H1 (cell line): Measurements from ENCODE around the gene KCNQ1. TPM values are rescaled to one million over a fixed set of nuclear protein-coding genes. Genes with fewer than 3 reads are reported as not detected.

Source experiments
- CTCF ChIA-PET: fragments of 300-600 bp; sonication (Branson Sonifier 250); formaldehyde crosslinking; loops from one replicate; lab custom pipeline; 2021; ENCODE audit not compliant: partially characterized antibody; lab: Charles Lee
- POLR2A ChIA-PET: fragments of 300-600 bp; sonication (Branson Sonifier 250); formaldehyde crosslinking; loops from one replicate; lab custom pipeline; 2021; ENCODE audit warnings: inconsistent platforms; ENCODE audit not compliant: partially characterized antibody; lab: Charles Lee
- DNase-seq, 2 experiments: peaks; one replicate each; pipeline versions ENCODE4 v3.0.0 to v3.0.0-alpha.2; 2010 to 2022; ENCODE audit warnings: low spot score in 2 of 2, low read depth in 1 of 2, mixed read lengths in 1 of 2
- FAIRE-seq: peaks from 2 replicates; lab custom pipeline; 2011; peaks lifted over from hg19 to GRCh38; lab: Jason Lieb, UNC
- H2AFZ ChIP-seq: 2 replicates; pipeline ENCODE4 v1.8.1; 2012; ENCODE audit warnings: low read length, inconsistent platforms
- H2AK5ac ChIP-seq: 2 replicates; pipeline ENCODE4 v1.6.1; 2013; ENCODE audit warnings: low read depth, low read length
- H2BK120ac ChIP-seq: replicated peaks from 2 replicates; pipeline ENCODE3; 2013; ENCODE audit warnings: low read depth, low read length, inconsistent platforms
- H2BK12ac ChIP-seq: 2 replicates; pipeline ENCODE4 v1.6.1; 2013; ENCODE audit warnings: low read depth, low read length
- H2BK15ac ChIP-seq: 2 replicates; pipeline ENCODE4 v1.6.1; 2013; ENCODE audit warnings: low read length
- H2BK20ac ChIP-seq: 2 replicates; pipeline ENCODE4 v1.6.1; 2013; ENCODE audit warnings: low read length
- H2BK5ac ChIP-seq: 2 replicates; pipeline ENCODE4 v1.6.1; 2013; ENCODE audit warnings: low read depth, low read length
- H3K14ac ChIP-seq: 2 replicates; pipeline ENCODE4 v1.6.1; 2013; ENCODE audit warnings: inconsistent platforms; ENCODE audit not compliant: insufficient read length
- H3K18ac ChIP-seq: 2 replicates; pipeline ENCODE4 v1.6.1; 2013; ENCODE audit warnings: low read length; ENCODE audit errors: extremely low read depth
- H3K23ac ChIP-seq: 2 replicates; pipeline ENCODE4 v1.6.1; 2013; ENCODE audit warnings: inconsistent platforms; ENCODE audit not compliant: insufficient read length
- H3K23me2 ChIP-seq: 2 replicates; pipeline ENCODE4 v1.6.1; 2013; ENCODE audit warnings: low read depth, low read length
- H3K27ac ChIP-seq: 2 replicates; pipeline ENCODE4 v1.6.1; 2011; ENCODE audit warnings: low read depth, low read length, inconsistent platforms
- H3K27me3 ChIP-seq, 4 experiments: replicated peaks in 1 of 4; 1 replicate in 1 of 4; 2 replicates in 3 of 4; pipeline versions ENCODE4 v1.6.1 to v1.8.1; 2011 to 2013; ENCODE audit warnings: low read length in 3 of 4, mild to moderate bottlenecking in 3 of 4, inconsistent platforms in 2 of 4, mixed read lengths in 2 of 4, moderate library complexity in 1 of 4; ENCODE audit not compliant: control insufficient read depth in 3 of 4, insufficient read depth in 3 of 4; ENCODE audit errors: extremely low read depth in 1 of 4
- H3K36me3 ChIP-seq, 4 experiments: 2 replicates each; pipeline versions ENCODE4 v1.6.1 to v1.8.1; 2011 to 2013; ENCODE audit warnings: mild to moderate bottlenecking in 4 of 4, low read length in 3 of 4, moderate library complexity in 2 of 4, control low read depth in 1 of 4, inconsistent platforms in 1 of 4; ENCODE audit not compliant: insufficient read depth in 4 of 4, control insufficient read depth in 2 of 4
- H3K4ac ChIP-seq: replicated peaks from 2 replicates; pipeline ENCODE3; 2013; ENCODE audit warnings: low read length, low read depth, mixed read lengths, inconsistent platforms; ENCODE audit not compliant: insufficient read length
- H3K4me1 ChIP-seq, 4 experiments: replicated peaks in 1 of 4; 1 replicate in 1 of 4; 2 replicates in 3 of 4; pipeline versions ENCODE4 v1.6.1 to v1.8.1; 2011 to 2013; ENCODE audit warnings: low read length in 3 of 4, inconsistent platforms in 2 of 4, mixed read lengths in 1 of 4; ENCODE audit not compliant: insufficient read depth in 4 of 4, control insufficient read depth in 3 of 4
- H3K4me2 ChIP-seq, 2 experiments: 2 replicates each; pipeline versions ENCODE4 v1.6.1 to v1.8.1; 2011 to 2013; ENCODE audit warnings: low read depth in 2 of 2, low read length in 2 of 2, control low read depth in 1 of 2, inconsistent platforms in 1 of 2, mild to moderate bottlenecking in 1 of 2; ENCODE audit not compliant: insufficient read depth in 1 of 2
- H3K4me3 ChIP-seq, 4 experiments: fragments of 200-600, 300-600 bp in 1 of 4; sonication (generic), shearing (Covaris generic), sonication (Bioruptor Twin) in 1 of 4; 2 replicates each; pipeline versions ENCODE4 v1.5.1 to v1.8.1; 2011 to 2016; ENCODE audit warnings: low read length in 4 of 4, low read depth in 3 of 4, control low read depth in 2 of 4, inconsistent platforms in 2 of 4, mild to moderate bottlenecking in 2 of 4, mixed read lengths in 1 of 4, moderate library complexity in 1 of 4; ENCODE audit not compliant: insufficient read depth in 2 of 4; ENCODE audit errors: extremely low read depth in 1 of 4
- H3K56ac ChIP-seq: replicated peaks from 2 replicates; pipeline ENCODE3; 2013; ENCODE audit warnings: low read depth, mild to moderate bottlenecking, mixed read lengths, low read length, inconsistent platforms; ENCODE audit not compliant: insufficient read length
- H3K79me1 ChIP-seq: 2 replicates; pipeline ENCODE4 v1.6.1; 2013; ENCODE audit warnings: low read depth, low read length, control low read depth
- H3K79me2 ChIP-seq, 2 experiments: 2 replicates each; pipeline versions ENCODE4 v1.6.1 to v1.8.1; 2012 to 2013; ENCODE audit warnings: low read length in 2 of 2, mild to moderate bottlenecking in 2 of 2, inconsistent platforms in 1 of 2; ENCODE audit not compliant: insufficient read depth in 2 of 2, control insufficient read depth in 1 of 2
- H3K9ac ChIP-seq, 4 experiments: replicated peaks in 1 of 4; 1 replicate in 1 of 4; 2 replicates in 3 of 4; pipeline versions ENCODE4 v1.6.1 to v1.8.1; 2011 to 2013; ENCODE audit warnings: low read depth in 3 of 4, low read length in 3 of 4, control low read depth in 2 of 4, mild to moderate bottlenecking in 2 of 4, moderate library complexity in 2 of 4, inconsistent platforms in 1 of 4; ENCODE audit errors: extremely low read depth in 1 of 4
- H3K9me3 ChIP-seq, 2 experiments: 2 replicates each; pipeline versions ENCODE4 v1.6.1 to v1.8.1; 2012 to 2013; ENCODE audit warnings: mild to moderate bottlenecking in 2 of 2, moderate library complexity in 2 of 2, control low read depth in 1 of 2, inconsistent platforms in 1 of 2, low read depth in 1 of 2, low read length in 1 of 2, mixed read lengths in 1 of 2; ENCODE audit not compliant: insufficient read depth in 2 of 2
- H4K20me1 ChIP-seq, 2 experiments: replicated peaks in 1 of 2; 2 replicates each; pipeline versions ENCODE3 to v1.8.1; 2011 to 2013; ENCODE audit warnings: inconsistent platforms in 2 of 2, low read length in 2 of 2, mild to moderate bottlenecking in 1 of 2; ENCODE audit not compliant: insufficient read depth in 2 of 2, control insufficient read depth in 1 of 2
- H4K5ac ChIP-seq: 2 replicates; pipeline ENCODE4 v1.6.1; 2013; ENCODE audit warnings: low read length, low read depth, mixed read lengths, inconsistent platforms; ENCODE audit not compliant: insufficient read length
- H4K8ac ChIP-seq: 2 replicates; pipeline ENCODE4 v1.8.0; 2013; ENCODE audit warnings: mild to moderate bottlenecking, moderate library complexity, low read length, inconsistent platforms; ENCODE audit not compliant: insufficient read depth; ENCODE audit errors: extremely low read depth
- H4K91ac ChIP-seq: replicated peaks from 2 replicates; pipeline ENCODE3; 2013; ENCODE audit warnings: low read length, mixed read lengths, inconsistent platforms; ENCODE audit not compliant: insufficient read length
- RAD21 ChIP-seq, 2 experiments: IDR thresholded peaks in 1 of 2; conservative IDR thresholded peaks in 1 of 2; 2 replicates each; pipeline ENCODE4 v1.6.1; 2011; ENCODE audit warnings: low read depth in 2 of 2, low read length in 2 of 2, improper control_type of control experiment in 1 of 2, inconsistent platforms in 1 of 2, mild to moderate bottlenecking in 1 of 2, moderate library complexity in 1 of 2
- WGBS, 2 experiments: shearing (Covaris generic) in 1 of 2; methylation state at CpG; one replicate each; pipeline versions ENCODE4 v1.1.6 to v1.1.7; 2013 to 2015; ENCODE audit warnings: low lambda C conversion rate in 2 of 2, mixed read lengths in 2 of 2, inconsistent platforms in 1 of 2, low coverage in 1 of 2, missing lambda C conversion rate in 1 of 2; ENCODE audit not compliant: insufficient replicate concordance in 2 of 2, insufficient coverage in 1 of 2, insufficient read length in 1 of 2; ENCODE audit errors: extremely low coverage in 1 of 2, missing lambda C conversion rate in 1 of 2; 5-methylcytosine and 5-hydroxymethylcytosine counted together
- polyA plus RNA-seq, 7 experiments: library from polyadenylated mRNA; depleted of rRNA in 3 of 7; stranded (reverse) in 5 of 7; unstranded in 2 of 7; fragments of >200 nt in 5 of 7; fragments of 200-250 nt in 2 of 7; gene quantifications; 1 replicate in 5 of 7; 2 replicates in 1 of 7; 4 replicates in 1 of 7; pipeline versions ENCODE4 v1.2.1 to v1.2.3, GENCODE V29; 2011 to 2013; ENCODE audit warnings: missing spikeins in 2 of 7, mixed read lengths in 2 of 7
- total RNA-seq: library from RNA; stranded (reverse); fragmentation: NEBNext Ultra II Directional; extraction: Animal tissue kit (Norgen Biotek cat#: 25700); gene quantifications from 2 replicates; pipeline ENCODE4 v1.2.1, GENCODE V29; 2021

KCNQ1 gene
- total and polyA plus RNA-seq, 2 of the 8 experiments (the other 6 are each of a cell fraction or from before 2014, with no cell fraction given), result 1.9 to 2.0 TPM

GRCh38 chr11:2837096-2837601 is 392.3 kb downstream of the KCNQ1 start:
- peaks cover 0 to 2% of the 10 kb centered on the region in 2 experiments for H4K20me1 ChIP-seq
- no peak overlapping the region for H2BK120ac ChIP-seq
- no peak overlapping the region for H3K4me3 ChIP-seq
- H2AK5ac ChIP-seq, result no peak overlapping the region
- peak overlapping the region; percentile 68 for H4K91ac ChIP-seq
- H2BK20ac ChIP-seq, result no peak overlapping the region
- no peak overlapping the region for H3K56ac ChIP-seq
- no peak overlapping the region for H3K27ac ChIP-seq
- no peaks in the 10 kb centered on the region for H3K79me1 ChIP-seq
- no peak overlapping the region for H2AFZ ChIP-seq
- H3K4me2 ChIP-seq, result no peak overlapping the region; a peak in 1 of 4 replicates
- ChIA-PET CTCF (interaction anchor here (0.5 to 1.2 kb wide), 4 partner anchors 45 to 85 kb away, joined by 3 read pairs; no protein-coding TSS in a partner anchor), POLR2A (interaction anchor here (0.6 to 0.9 kb wide), 2 partner anchors 49 to 187 kb away, joined by 3 read pairs; partner anchors contain the start of gene CDKN1C)
- no peaks in the 10 kb centered on the region for H3K23me2 ChIP-seq
- no peak overlapping the region for H4K5ac ChIP-seq
- no peak for DNase-seq
- no peak overlapping the region for H3K9ac ChIP-seq
- peaks cover 0 to 21% (median 13%) of the 10 kb centered on the region in 4 experiments; a peak in 6 of 7 replicates for H3K4me1 ChIP-seq
- no peak overlapping the region for H2BK15ac ChIP-seq
- peak overlapping the region; percentile 79 for H3K4ac ChIP-seq
- H3K9me3 ChIP-seq, result no peaks in the 10 kb centered on the region
- peaks cover 0 to 6% (median under 1%) of the 10 kb centered on the region in 4 experiments; a peak in 3 of 7 replicates for H3K27me3 ChIP-seq
- 72% methylated on average over 14 of the region's 20 CpGs; no CpG with 5 or more reads in 1 of the 2 experiments for WGBS, 2 experiments
- H2BK5ac ChIP-seq, result no peak overlapping the region
- H3K14ac ChIP-seq, result no peak overlapping the region
- no peak overlapping the region for H3K23ac ChIP-seq
- H3K18ac ChIP-seq, result peak overlapping the region; percentile 62
- H4K8ac ChIP-seq, result no peak overlapping the region
- H3K79me2 ChIP-seq, result no peaks in the 10 kb centered on the region
- H3K36me3 ChIP-seq, result no peaks in the 10 kb centered on the region
- FAIRE-seq, result no peak
- H2BK12ac ChIP-seq, result peak overlapping the region; percentile 96; the same call in 1 of the 2 replicates
- TF ChIP-seq RAD21 (IDR thresholded peaks at IDR 0.05 in 1 of 2, conservative IDR thresholded peaks at IDR 0.05 in 1 of 2; ENCODE audit: low read depth in 2 of 2, low read length in 2 of 2), result 0 out of 4 replicates have a peak, but pooled peaks have one; percentile 4 to 12
